Liver (tissue), 9 donors: Measurements from ENCODE around the gene VSIG10L2. TPM values are rescaled to one million over a fixed set of nuclear protein-coding genes. Genes with fewer than 3 reads are reported as not detected.
A peak's percentile ranks its signal among the peaks of the same experiment; 100 is the strongest.

Experiments used
- DNase-seq: peaks from one replicate; pipeline ENCODE4 v3.0.0-alpha.2; 2017; ENCODE audit warnings: low spot score
- H3K27ac ChIP-seq, 2 donors: one replicate each; pipeline ENCODE4 v1.7.0; 2013; ENCODE audit warnings: inconsistent platforms in 2 of 2, low read length in 2 of 2, control low read depth in 1 of 2, low read depth in 1 of 2, mild to moderate bottlenecking in 1 of 2
- H3K27me3 ChIP-seq, 4 donors: one replicate each; pipeline versions ENCODE4 v1.6.1 to v1.7.0; 2013; ENCODE audit warnings: low read length in 3 of 4, inconsistent platforms in 1 of 4, mild to moderate bottlenecking in 1 of 4, moderate library complexity in 1 of 4; ENCODE audit not compliant: control insufficient read depth in 4 of 4, insufficient read depth in 4 of 4
- H3K36me3 ChIP-seq, 4 donors: one replicate each; pipeline versions ENCODE4 v1.6.1 to v1.7.0; 2013; ENCODE audit warnings: low read length in 3 of 4, mild to moderate bottlenecking in 3 of 4, low read depth in 1 of 4, moderate library complexity in 1 of 4; ENCODE audit not compliant: control insufficient read depth in 4 of 4, insufficient read depth in 3 of 4
- H3K4me1 ChIP-seq, 4 donors: one replicate each; pipeline versions ENCODE4 v1.6.1 to v1.7.0; 2013; ENCODE audit warnings: low read length in 3 of 4, mild to moderate bottlenecking in 3 of 4, moderate library complexity in 1 of 4; ENCODE audit not compliant: control insufficient read depth in 4 of 4, insufficient read depth in 4 of 4
- H3K4me3 ChIP-seq, 3 donors: one replicate each; pipeline versions ENCODE4 v1.6.1 to v1.7.0; 2013; ENCODE audit warnings: low read length in 3 of 3, control low read depth in 1 of 3, low read depth in 1 of 3, mild to moderate bottlenecking in 1 of 3
- H3K9ac ChIP-seq, 2 donors: one replicate each; pipeline ENCODE4 v1.7.0; 2013; ENCODE audit warnings: low read length in 2 of 2, mild to moderate bottlenecking in 2 of 2, moderate library complexity in 2 of 2, control low read depth in 1 of 2, low read depth in 1 of 2
- H3K9me3 ChIP-seq, 4 donors: one replicate each; pipeline versions ENCODE4 v1.6.1 to v1.7.0; 2013; ENCODE audit warnings: low read length in 3 of 4; ENCODE audit not compliant: control insufficient read depth in 4 of 4
- ATF3 ChIP-seq: IDR thresholded peaks from 2 replicates; pipeline ENCODE4 v1.6.1; 2016; ENCODE audit warnings: antibody characterized with exemption
- EGR1 ChIP-seq, 2 donors: IDR thresholded peaks; 2 replicates each; pipeline ENCODE4 v1.6.1; 2016 to 2018; ENCODE audit warnings: antibody characterized with exemption in 2 of 2, low read depth in 2 of 2
- FOXA1 ChIP-seq: IDR thresholded peaks from 2 replicates; pipeline ENCODE4 v1.6.1; 2016; ENCODE audit warnings: antibody characterized with exemption
- FOXA2 ChIP-seq: IDR thresholded peaks from 2 replicates; pipeline ENCODE4 v1.6.1; 2016; ENCODE audit warnings: antibody characterized with exemption
- GABPA ChIP-seq, 2 donors: IDR thresholded peaks in 1 of 2; conservative IDR thresholded peaks in 1 of 2; 2 replicates each; pipeline ENCODE4 v1.6.1; 2016; ENCODE audit warnings: antibody characterized with exemption in 2 of 2, mild to moderate bottlenecking in 1 of 2, moderate library complexity in 1 of 2
- HNF4A ChIP-seq, 2 donors: conservative IDR thresholded peaks; 2 replicates each; pipeline ENCODE4 v1.6.1; 2016; ENCODE audit warnings: antibody characterized with exemption in 2 of 2, mild to moderate bottlenecking in 2 of 2
- HNF4G ChIP-seq: IDR thresholded peaks from 2 replicates; pipeline ENCODE4 v1.6.1; 2016; ENCODE audit warnings: antibody characterized with exemption
- JUND ChIP-seq, 2 donors: IDR thresholded peaks; 2 replicates each; pipeline ENCODE4 v1.6.1; 2016; ENCODE audit warnings: antibody characterized with exemption in 2 of 2
- MAX ChIP-seq: IDR thresholded peaks from 2 replicates; pipeline ENCODE4 v1.6.1; 2016; ENCODE audit warnings: antibody characterized with exemption
- NR2F2 ChIP-seq: IDR thresholded peaks from 2 replicates; pipeline ENCODE4 v1.6.1; 2016; ENCODE audit warnings: antibody characterized with exemption
- RAD21 ChIP-seq, 2 donors: IDR thresholded peaks; 2 replicates each; pipeline ENCODE4 v1.6.1; 2016; ENCODE audit warnings: antibody characterized with exemption in 2 of 2, mild to moderate bottlenecking in 2 of 2
- SP1 ChIP-seq: IDR thresholded peaks from 2 replicates; pipeline ENCODE4 v1.6.1; 2018; ENCODE audit warnings: antibody characterized with exemption, mild to moderate bottlenecking
- TAF1 ChIP-seq: conservative IDR thresholded peaks from 2 replicates; pipeline ENCODE4 v1.6.1; 2016; ENCODE audit warnings: antibody characterized with exemption, mild to moderate bottlenecking
- YY1 ChIP-seq: IDR thresholded peaks from 2 replicates; pipeline ENCODE4 v1.6.1; 2016; ENCODE audit warnings: antibody characterized with exemption, mild to moderate bottlenecking
- WGBS: extraction: QIAGEN DNeasy Blood & Tissue Kit; methylation state at CpG from one replicate; pipeline ENCODE4 v1.1.7; 2013; 5-methylcytosine and 5-hydroxymethylcytosine counted together
- polyA plus RNA-seq, 2 donors: library from polyadenylated mRNA; stranded (reverse) in 1 of 2; unstranded in 1 of 2; fragments of 200-250 nt in 1 of 2; fragments of >200 nt in 1 of 2; fragmentation: Nextera tagmentation in 1 of 2; extraction: Ambion mirVana in 1 of 2; gene quantifications; one replicate each; pipeline versions ENCODE4 v1.2.1 to v1.2.3, GENCODE V29; 2013 to 2015
- total RNA-seq, 2 donors: library from RNA; depleted of rRNA; stranded (reverse); fragments of >200 nt; gene quantifications; one replicate each; pipeline ENCODE4 v1.2.3, GENCODE V29; 2014
- TF ChIP-seq, protein P1 (sequence below): IDR thresholded peaks from 2 replicates; pipeline ENCODE4 v1.6.1; 2016; ENCODE audit warnings: antibody characterized with exemption
- TF ChIP-seq, protein P2 (sequence below): IDR thresholded peaks from 2 replicates; pipeline ENCODE4 v1.6.1; 2016; ENCODE audit warnings: antibody characterized with exemption, mild to moderate bottlenecking
- donor health status: healthy.
- donor health status: healthy.
- donor health status: healthy.
- donor health status: healthy.
- donor health status: healthy.

VSIG10L2 gene
- total and polyA plus RNA-seq, 4 donors: not detected

DNA sequence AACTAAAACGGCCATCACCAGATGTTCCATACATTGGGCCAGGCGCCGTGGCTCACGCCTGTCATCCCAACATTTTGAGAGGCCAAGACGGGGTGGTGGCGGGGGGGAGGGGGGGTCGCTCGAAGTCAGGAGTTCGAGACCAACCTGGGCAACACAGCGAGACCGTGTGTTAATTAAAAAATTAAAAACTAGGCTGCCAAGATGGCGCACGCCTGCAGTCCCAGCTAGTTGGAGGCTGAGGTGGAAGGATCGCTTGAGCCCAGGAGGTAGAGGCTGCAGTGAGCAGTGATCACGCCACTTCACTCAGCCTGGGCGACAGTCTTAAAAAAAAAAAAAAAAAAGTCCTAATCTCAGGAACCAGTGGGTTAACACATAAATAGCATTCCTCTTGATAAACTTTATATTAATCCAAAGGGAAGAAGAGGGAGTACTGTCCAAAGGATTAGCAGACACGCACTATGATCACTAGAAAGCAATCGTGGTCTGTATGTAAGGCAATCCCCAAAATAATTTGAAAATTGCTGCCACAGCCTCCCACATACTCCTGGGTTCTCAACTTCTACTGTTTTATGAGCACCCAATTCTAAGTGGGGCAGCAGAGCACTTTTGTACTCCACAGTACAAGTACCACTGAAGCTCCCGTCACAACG is 43.4 kb upstream of the VSIG10L2 start:
- no peak for DNase-seq
- H3K4me1 ChIP-seq: peaks cover 7 to 23% (median 12%) of the 10 kb centered on the region in 4 donors
- peak overlapping the region; percentile 67 to 90 for H3K9ac ChIP-seq
- H3K27me3 ChIP-seq: no peaks in the 10 kb centered on the region
- peak overlapping the region; percentile 74 to 98 (median 91) for H3K4me3 ChIP-seq
- WGBS: 40% methylated on average over 20 of the region's 20 CpGs
- TF ChIP-seq JUND (IDR thresholded peaks at IDR 0.05): no peak
- no peaks in the 10 kb centered on the region for H3K9me3 ChIP-seq
- H3K27ac ChIP-seq: peak overlapping the region; percentile 80 to 98
- H3K36me3 ChIP-seq: peaks cover 3 to 13% (median 6%) of the 10 kb centered on the region in 4 donors

GRCh38 chr11:125902927-125903710 is 42.7 kb upstream of the VSIG10L2 start, which contains the start of gene PUS3:
Gene PUS3 (minus strand): TSS chr11:125903206. CDS start chr11:125896284, 6,922 bp downstream.
- Histone ChIP-seq H3K27me3 (no peaks in the 10 kb centered on the region), H3K4me3 (peak within 1 kb of the TSS; percentile 74 to 98 (median 91)), H3K9ac (peak within 1 kb of the TSS; percentile 67 to 90), H3K9me3 (no peaks in the 10 kb centered on the region), H3K36me3 (peaks cover 3 to 11% (median 6%) of the 10 kb centered on the region in 4 donors), H3K4me1 (peaks cover 7 to 23% (median 12%) of the 10 kb centered on the region in 4 donors), H3K27ac (peak within 1 kb of the TSS; percentile 80 to 98)
- TF ChIP-seq JUND (IDR thresholded peaks at IDR 0.05) (no peak), SP1 (peak; percentile 31), EGR1 (IDR thresholded peaks at IDR 0.05; ENCODE audit: low read depth in 2 of 2) (no peak), NR2F2 (no peak), FOXA2 (no peak), GABPA (IDR thresholded peaks at IDR 0.05 in 1 of 2, conservative IDR thresholded peaks at IDR 0.05 in 1 of 2) (peak; percentile 38 to 89), HNF4A (conservative IDR thresholded peaks at IDR 0.05) (peak; percentile 26 to 28), TAF1 (peak; percentile 84), RAD21 (IDR thresholded peaks at IDR 0.05) (peak in 1 of 2 donors; percentile 13), MAX (peak; percentile 54), ATF3 (no peak), FOXA1 (no peak), YY1 (peak; percentile 44), HNF4G (no peak)
- TF ChIP-seq, protein P1, sequence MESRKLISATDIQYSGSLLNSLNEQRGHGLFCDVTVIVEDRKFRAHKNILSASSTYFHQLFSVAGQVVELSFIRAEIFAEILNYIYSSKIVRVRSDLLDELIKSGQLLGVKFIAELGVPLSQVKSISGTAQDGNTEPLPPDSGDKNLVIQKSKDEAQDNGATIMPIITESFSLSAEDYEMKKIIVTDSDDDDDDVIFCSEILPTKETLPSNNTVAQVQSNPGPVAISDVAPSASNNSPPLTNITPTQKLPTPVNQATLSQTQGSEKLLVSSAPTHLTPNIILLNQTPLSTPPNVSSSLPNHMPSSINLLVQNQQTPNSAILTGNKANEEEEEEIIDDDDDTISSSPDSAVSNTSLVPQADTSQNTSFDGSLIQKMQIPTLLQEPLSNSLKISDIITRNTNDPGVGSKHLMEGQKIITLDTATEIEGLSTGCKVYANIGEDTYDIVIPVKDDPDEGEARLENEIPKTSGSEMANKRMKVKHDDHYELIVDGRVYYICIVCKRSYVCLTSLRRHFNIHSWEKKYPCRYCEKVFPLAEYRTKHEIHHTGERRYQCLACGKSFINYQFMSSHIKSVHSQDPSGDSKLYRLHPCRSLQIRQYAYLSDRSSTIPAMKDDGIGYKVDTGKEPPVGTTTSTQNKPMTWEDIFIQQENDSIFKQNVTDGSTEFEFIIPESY: peak; percentile 32
- TF ChIP-seq, protein P2, sequence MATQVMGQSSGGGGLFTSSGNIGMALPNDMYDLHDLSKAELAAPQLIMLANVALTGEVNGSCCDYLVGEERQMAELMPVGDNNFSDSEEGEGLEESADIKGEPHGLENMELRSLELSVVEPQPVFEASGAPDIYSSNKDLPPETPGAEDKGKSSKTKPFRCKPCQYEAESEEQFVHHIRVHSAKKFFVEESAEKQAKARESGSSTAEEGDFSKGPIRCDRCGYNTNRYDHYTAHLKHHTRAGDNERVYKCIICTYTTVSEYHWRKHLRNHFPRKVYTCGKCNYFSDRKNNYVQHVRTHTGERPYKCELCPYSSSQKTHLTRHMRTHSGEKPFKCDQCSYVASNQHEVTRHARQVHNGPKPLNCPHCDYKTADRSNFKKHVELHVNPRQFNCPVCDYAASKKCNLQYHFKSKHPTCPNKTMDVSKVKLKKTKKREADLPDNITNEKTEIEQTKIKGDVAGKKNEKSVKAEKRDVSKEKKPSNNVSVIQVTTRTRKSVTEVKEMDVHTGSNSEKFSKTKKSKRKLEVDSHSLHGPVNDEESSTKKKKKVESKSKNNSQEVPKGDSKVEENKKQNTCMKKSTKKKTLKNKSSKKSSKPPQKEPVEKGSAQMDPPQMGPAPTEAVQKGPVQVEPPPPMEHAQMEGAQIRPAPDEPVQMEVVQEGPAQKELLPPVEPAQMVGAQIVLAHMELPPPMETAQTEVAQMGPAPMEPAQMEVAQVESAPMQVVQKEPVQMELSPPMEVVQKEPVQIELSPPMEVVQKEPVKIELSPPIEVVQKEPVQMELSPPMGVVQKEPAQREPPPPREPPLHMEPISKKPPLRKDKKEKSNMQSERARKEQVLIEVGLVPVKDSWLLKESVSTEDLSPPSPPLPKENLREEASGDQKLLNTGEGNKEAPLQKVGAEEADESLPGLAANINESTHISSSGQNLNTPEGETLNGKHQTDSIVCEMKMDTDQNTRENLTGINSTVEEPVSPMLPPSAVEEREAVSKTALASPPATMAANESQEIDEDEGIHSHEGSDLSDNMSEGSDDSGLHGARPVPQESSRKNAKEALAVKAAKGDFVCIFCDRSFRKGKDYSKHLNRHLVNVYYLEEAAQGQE: peak; percentile 99
- 3% methylated on average over 31 of the region's 31 CpGs for WGBS
- peak; percentile 86 for DNase-seq
